ENCODE data around the gene ABCB1.
"Not testable (repeated sequence)": the region's sequence is repeated elsewhere in the genome, so short reads cannot be mapped to it uniquely, and the experiment has no call there.

The ABCB1 gene

DNA sequence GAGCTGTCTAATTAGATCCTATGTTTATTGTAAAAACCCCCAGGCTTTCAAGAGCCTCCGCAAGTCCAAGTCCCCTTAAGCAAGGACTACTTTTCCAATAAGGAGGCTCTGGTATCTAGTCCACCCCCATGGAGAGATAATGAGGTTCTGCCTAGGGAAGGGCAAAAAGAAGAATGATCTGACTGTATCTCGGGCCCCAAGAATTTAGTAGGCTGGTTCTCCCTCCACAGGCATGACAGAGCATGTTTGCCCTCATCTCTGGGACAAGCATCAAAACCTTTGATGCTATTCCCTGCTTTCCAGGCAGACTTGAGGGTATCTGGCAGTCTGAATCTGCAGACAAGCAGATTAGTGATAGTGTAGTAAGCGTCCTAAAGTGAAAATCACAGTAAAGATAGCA lies 19.0 kb downstream of the ABCB1 start:
- H3K27ac ChIP-seq = no peak overlapping the region
- TF ChIP-seq, protein P1, sequence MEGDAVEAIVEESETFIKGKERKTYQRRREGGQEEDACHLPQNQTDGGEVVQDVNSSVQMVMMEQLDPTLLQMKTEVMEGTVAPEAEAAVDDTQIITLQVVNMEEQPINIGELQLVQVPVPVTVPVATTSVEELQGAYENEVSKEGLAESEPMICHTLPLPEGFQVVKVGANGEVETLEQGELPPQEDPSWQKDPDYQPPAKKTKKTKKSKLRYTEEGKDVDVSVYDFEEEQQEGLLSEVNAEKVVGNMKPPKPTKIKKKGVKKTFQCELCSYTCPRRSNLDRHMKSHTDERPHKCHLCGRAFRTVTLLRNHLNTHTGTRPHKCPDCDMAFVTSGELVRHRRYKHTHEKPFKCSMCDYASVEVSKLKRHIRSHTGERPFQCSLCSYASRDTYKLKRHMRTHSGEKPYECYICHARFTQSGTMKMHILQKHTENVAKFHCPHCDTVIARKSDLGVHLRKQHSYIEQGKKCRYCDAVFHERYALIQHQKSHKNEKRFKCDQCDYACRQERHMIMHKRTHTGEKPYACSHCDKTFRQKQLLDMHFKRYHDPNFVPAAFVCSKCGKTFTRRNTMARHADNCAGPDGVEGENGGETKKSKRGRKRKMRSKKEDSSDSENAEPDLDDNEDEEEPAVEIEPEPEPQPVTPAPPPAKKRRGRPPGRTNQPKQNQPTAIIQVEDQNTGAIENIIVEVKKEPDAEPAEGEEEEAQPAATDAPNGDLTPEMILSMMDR (IDR thresholded peaks at IDR 0.05) = no peak
- TF ChIP-seq ZFX (IDR thresholded peaks at IDR 0.05; ENCODE audit: borderline replicate concordance) = no peak

- H3K27ac ChIP-seq = no peak overlapping the region
- TF ChIP-seq, protein P1 (IDR thresholded peaks at IDR 0.05) = no peak
- TF ChIP-seq ZFX (IDR thresholded peaks at IDR 0.05; ENCODE audit: borderline replicate concordance) = no peak
Measured at GRCh38 chr7:87580636-87581035, 20.0 kb downstream of the ABCB1 start.

DNA sequence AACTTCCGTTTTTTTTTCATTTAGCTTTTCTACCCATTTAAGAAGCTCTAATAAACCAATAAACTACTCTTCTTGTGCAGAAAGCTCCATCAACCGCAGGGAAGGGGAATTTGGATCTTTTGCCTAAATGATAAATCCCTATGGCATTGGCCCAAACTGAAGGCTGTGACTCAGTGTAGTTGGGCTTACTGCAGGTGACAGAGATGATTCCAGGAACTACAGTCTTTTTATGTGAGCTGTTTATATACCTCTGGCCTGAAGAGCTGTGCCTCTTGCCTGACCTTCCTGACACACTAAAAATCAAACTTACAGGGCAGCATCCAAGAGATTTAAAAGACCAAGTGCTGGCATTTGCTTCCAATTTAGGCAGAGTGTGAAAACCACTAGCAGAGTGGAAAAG lies 25.2 kb downstream of the ABCB1 start:
- no peak for TF ChIP-seq ZFX (IDR thresholded peaks at IDR 0.05; ENCODE audit: borderline replicate concordance)
- TF ChIP-seq, protein P1 (IDR thresholded peaks at IDR 0.05) = no peak

GRCh38 chr7:87574630-87575029 lies 26.1 kb downstream of the ABCB1 start:
- no peak overlapping the region for H3K27ac ChIP-seq
- TF ChIP-seq, protein P1 (IDR thresholded peaks at IDR 0.05) = no peak
- TF ChIP-seq ZFX (IDR thresholded peaks at IDR 0.05; ENCODE audit: borderline replicate concordance) = no peak

More for the DNA sequence above, 25.2 kb downstream of the ABCB1 start:
- H3K27ac ChIP-seq = no peak overlapping the region

- not testable (repeated sequence) for H3K27ac ChIP-seq
Measured at GRCh38 chr7:87572513-87572912, 28.2 kb downstream of the ABCB1 start.

GRCh38 chr7:87570178-87570577 lies 30.5 kb downstream of the ABCB1 start:
- H3K27ac ChIP-seq = no peak overlapping the region
- no peak for TF ChIP-seq ZFX (IDR thresholded peaks at IDR 0.05; ENCODE audit: borderline replicate concordance)
- TF ChIP-seq, protein P1 (IDR thresholded peaks at IDR 0.05) = no peak

DNA sequence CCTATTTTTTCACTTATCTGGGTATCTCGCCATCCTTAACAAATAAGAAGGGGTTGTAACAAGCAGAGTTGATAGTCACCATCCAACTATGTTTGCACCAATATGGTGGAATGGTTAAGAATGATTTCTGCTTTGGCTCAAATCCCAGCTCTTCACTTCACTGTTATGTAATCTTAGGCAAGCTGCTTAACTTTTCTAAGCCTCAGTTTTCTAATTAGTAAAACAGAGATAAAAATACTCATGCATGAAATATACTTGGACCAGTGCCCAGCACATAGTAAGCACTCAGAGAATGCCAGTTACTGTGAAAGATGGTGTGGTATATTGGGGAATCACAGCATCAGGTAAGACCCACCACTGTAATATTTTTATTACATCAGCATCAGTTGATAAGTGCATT lies 33.6 kb downstream of the ABCB1 start:
- no peak overlapping the region for H3K27ac ChIP-seq
- TF ChIP-seq ZFX (IDR thresholded peaks at IDR 0.05; ENCODE audit: borderline replicate concordance) = no peak
- TF ChIP-seq, protein P1 (IDR thresholded peaks at IDR 0.05) = no peak

DNA sequence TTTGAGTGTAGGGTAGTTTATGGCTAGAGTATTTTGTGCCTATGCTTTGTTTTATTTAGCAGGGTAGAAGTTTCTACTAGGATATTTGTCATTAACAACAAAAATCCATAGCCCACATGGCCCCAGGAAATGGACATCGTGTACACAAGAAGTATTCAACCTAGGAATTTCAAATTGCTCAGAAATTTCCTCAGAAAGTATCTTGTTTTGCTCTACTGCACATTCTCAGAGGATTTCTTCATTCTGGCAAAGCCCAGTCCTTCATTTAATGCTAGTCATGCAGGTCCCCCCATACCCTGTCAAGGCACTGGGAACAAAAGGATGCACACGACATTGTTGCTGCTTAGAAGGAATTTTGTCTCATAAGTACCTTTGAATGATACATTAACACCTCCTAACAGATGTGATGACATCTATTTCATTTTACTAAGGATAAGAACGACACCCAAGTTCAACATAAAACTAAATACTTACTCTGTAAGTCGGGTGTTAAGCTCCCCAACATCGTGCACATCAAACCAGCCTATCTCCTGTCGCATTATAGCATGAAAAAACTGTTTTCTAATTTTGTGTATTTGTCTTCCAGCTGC lies 34.3 kb downstream of the ABCB1 start:
- no peak overlapping the region for H3K27ac ChIP-seq
- TF ChIP-seq, protein P1 (IDR thresholded peaks at IDR 0.05) = no peak
- TF ChIP-seq ZFX (IDR thresholded peaks at IDR 0.05; ENCODE audit: borderline replicate concordance) = no peak

Measured in 22Rv1 (cell line).